Astrocyte (in vitro differentiated cells and primary cell): ENCODE results near the gene KRTAP5-11.
"Not testable (repeated sequence)": the region's sequence is repeated elsewhere in the genome, so short reads cannot be mapped to it uniquely, and the experiment has no call there.

ENCODE experiments used
- EZH2 ChIP-seq: IDR thresholded peaks from 2 replicates; pipeline ENCODE4 v1.6.1; 2012; ENCODE audit warnings: mild to moderate bottlenecking, low read length, inconsistent platforms; ENCODE audit not compliant: insufficient read depth
- TF ChIP-seq, protein P1 (sequence below): IDR thresholded peaks from 2 replicates; pipeline ENCODE4 v1.5.1; 2011; ENCODE audit warnings: low read depth, mild to moderate bottlenecking, inconsistent platforms, low read length, moderate library complexity; ENCODE audit not compliant: insufficient read depth

DNA sequence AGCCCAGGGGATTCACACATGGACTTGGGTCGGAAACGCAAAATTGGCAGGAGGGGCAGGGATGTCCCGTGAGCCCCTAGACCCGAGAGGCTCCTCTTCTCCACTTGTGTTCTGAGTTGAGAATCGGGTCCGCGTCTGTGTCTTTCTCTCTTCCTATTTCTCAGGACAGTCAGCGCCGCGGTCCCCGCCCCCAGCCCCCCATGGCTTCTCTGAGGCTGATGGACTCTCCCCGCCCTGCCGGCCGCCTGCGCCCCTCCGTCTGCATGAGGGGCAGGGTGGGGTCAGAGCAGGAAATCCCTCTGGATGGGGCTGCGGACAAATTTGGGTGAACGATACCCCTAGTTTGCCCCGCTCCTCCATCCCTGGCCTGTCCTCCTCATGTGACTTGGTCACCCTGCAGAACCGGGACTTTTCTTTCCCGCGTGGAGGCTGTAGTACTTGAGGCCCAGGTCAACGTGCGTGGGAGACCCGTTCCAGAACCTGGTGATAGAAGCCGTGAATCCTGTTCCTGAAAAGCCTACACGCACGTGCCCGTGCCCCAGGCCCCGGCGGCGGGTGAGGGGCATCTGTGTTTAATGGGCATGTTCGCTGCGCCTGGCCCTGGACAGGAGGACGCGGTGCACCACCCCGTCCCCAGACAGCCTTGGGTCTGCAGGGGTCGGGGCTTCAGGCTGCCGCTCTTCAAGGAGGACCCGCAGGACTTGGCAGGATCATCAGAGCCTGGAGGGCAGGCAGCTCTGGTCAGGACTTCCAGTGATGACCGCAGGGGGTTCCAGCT is 5.8 kb downstream of the KRTAP5-11 start:
- TF ChIP-seq, protein P1, sequence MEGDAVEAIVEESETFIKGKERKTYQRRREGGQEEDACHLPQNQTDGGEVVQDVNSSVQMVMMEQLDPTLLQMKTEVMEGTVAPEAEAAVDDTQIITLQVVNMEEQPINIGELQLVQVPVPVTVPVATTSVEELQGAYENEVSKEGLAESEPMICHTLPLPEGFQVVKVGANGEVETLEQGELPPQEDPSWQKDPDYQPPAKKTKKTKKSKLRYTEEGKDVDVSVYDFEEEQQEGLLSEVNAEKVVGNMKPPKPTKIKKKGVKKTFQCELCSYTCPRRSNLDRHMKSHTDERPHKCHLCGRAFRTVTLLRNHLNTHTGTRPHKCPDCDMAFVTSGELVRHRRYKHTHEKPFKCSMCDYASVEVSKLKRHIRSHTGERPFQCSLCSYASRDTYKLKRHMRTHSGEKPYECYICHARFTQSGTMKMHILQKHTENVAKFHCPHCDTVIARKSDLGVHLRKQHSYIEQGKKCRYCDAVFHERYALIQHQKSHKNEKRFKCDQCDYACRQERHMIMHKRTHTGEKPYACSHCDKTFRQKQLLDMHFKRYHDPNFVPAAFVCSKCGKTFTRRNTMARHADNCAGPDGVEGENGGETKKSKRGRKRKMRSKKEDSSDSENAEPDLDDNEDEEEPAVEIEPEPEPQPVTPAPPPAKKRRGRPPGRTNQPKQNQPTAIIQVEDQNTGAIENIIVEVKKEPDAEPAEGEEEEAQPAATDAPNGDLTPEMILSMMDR: not testable (repeated sequence)
- TF ChIP-seq EZH2: not testable (repeated sequence)
